GM18858 (cell line): ENCODE measurements around the gene CACNA2D3.

Experiments used
- ATAC-seq: cut with Tn5 transposase; IDR thresholded peaks from one replicate; pipeline ENCODE4 v1.9.1; 2021; ENCODE audit not compliant: unreplicated experiment

CACNA2D3 gene

DNA sequence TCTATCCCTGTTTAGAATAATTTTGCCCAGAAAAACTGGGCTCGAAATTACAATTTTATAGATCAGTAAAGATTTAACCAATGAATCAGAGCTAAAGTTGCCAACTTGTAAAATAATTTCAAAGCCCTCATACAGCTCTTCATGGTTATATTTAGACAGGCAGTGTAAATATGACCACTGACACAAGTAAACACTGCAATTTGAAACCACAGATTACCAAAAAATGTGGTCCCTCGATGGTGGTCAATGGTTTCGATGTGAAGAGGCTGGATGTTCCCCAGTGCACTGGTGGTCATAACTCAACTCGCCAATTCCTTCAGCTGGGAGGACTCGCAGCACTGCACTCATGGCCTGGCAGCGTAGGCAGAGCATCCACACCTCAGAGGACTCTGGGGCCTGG is 776.9 kb downstream of the CACNA2D3 start:
- ATAC-seq, result no peak

DNA sequence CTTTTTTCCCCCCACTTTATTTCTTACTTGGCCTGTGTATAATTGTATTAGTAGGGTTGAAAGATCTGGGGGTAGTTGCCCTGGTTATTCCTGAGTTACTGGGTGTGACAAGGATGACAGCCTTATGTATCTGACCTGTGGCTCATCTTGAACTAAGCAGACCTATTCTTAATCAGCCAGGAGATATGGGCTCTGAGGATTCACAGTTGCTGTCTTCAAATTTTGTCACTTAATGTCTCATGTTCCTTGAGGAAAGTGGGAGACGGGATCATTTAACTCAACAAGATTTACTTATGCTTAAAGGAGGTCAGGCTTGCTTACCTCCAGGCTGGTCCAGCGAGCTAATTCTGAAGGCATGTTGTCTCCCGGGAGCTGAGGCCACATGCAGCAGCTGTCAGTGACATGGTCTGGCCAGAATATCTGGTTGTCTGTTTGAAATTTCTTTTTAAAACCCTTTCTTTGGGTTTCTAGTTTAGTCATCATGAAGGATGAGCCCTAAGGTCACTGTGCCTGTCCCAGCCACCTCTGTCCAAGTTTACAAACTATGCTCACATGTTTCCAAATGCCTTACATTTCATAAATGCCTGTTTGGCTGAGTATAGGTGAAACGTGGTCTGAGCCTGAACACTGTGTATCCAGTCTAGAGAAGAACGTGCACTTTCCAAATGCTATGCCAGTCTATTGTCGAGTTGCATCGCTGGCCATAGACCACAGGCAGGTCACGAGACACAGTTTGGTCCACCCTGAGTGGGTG is 778.7 kb downstream of the CACNA2D3 start:
- ATAC-seq, result no peak

DNA sequence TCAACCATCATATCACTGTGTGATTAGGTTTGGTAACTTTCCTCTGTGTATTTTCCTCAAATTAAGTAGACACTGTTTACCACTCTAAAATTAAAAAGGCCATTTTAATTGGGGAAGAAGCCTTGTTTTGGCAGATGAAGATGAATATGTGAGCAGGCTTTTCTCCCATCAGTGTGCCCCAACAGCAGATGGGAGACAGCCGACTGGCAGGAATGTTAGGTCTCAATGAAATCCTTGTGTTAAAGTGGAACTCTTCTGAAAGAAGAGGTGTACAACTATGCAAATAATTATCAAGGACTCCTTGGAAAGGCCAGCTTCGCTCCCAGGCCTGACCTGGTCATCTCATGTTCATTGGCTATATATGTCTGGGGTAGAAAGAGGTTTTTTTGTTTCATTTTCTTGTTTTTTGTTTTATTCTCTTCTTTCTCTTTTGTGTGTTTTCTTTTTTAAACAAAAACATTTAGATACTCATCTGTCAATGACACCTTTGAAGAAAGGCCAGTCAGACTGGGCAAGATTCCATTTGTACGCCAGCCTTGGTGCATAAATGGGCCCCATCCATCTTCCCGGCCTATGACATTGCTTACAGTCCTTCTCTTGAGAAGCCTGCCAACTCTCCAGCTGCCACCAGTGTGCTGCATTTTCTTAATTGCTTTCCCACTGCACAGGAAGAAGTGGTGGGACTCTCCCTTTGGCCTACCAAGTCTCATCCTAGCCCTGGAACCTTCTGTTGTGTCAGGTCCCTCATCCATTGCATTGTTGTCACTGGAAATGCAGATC is 779.7 kb downstream of the CACNA2D3 start:
- no peak for ATAC-seq

DNA sequence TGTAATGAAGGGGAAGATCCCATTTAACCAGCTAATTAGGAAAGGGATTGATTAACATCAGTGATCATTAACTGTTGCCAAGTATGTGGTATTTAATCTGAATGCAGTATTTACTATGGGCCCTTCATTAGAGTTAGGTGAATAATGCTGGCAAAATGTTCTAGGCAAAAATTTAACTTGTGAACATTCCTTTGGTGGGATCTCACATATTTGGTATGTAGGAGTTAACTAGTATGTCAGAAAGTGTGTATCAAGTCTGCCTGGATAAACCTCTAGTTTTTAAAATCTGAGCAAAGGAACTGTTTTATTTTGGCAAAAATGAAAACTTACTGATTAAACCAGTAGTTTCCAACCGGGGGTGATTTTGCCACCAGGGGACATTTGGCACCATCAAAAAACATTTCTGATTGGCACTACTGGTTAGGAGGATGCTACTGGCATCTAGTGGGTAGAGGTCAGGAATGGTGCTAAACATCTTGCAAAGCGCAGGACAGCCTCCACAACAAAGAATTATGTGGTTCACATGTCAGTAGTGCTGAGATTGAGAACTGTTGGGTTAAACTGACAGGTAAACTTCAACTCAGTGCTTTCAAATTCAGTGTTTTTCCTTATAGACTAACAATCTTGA is 783.0 kb downstream of the CACNA2D3 start:
- no peak for ATAC-seq

DNA sequence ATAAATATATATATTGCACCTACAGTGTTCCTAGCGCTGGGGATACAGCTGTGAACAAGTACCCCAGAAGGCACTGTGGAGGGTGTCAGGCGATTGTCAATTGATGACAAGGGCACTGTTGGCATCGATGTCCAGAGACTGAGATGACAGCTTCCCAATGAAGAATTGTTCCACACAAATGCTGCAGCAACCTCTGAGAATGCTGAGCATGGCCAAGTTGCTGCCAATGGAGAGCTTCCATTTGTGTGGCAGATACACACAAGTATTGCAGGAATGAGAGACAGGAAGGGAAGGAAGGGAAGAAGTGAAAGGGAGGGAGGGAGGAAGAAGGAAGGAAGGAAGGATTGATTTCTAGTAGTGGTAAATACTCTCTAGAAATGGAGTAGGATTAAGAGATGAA is 783.6 kb downstream of the CACNA2D3 start:
- no peak for ATAC-seq

DNA sequence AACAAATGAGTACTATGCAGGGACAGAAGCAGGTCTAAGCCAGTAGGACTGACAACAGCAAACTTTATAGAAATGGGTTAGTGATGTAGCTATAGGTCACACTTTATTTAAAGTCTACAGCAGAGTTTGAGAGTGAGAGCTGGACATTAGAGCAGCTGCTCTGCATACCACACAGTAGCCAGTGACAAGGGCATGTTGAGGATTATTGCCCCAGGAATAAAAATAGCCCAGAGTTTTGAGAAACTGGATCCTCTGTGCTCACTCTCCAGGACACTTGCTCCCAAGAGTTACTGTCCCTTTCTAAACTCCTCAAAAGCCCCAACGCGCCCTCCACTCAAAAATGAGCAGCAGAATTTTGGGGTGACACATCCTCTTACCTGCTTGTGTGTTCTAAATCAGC is 784.4 kb downstream of the CACNA2D3 start:
- ATAC-seq, result no peak

DNA sequence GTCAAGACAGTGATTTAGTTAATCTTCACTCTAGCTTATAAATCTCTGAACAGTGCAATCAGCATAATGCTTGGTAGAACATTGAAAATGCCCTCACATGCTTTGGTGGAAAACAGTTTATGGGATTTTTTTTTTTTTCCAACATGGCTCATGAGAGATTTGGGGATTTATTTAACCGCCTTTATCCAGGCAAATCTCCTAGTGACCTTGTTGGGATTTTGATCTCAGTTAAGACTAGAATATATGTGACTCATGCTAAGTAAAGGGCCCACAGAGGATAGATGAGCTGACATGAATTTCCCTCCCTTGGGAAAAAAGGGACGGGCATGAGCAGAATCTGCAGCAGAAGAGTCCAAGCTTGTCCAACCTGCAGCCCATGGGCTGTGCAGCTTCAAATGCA is 786.8 kb downstream of the CACNA2D3 start:
- ATAC-seq, result no peak

DNA sequence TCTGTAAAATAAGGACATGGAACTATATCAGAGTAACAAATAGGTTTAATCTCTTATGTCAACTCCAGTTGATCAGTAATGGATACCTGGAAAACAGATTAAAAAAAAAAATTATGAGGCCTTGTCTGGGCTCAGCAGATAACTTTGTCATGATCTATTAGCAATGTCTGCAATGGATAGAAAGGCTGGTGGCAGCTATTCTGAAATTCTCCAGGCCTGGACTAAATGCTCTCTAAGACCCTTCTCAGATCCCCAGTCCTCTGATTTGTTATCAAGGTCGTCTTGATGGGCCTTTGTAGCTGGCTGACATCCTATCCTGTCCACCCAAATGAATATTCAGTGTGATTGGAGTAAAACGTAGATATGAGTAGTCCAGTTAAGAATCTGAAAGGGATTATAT is 791.8 kb downstream of the CACNA2D3 start:
- ATAC-seq, result no peak

DNA sequence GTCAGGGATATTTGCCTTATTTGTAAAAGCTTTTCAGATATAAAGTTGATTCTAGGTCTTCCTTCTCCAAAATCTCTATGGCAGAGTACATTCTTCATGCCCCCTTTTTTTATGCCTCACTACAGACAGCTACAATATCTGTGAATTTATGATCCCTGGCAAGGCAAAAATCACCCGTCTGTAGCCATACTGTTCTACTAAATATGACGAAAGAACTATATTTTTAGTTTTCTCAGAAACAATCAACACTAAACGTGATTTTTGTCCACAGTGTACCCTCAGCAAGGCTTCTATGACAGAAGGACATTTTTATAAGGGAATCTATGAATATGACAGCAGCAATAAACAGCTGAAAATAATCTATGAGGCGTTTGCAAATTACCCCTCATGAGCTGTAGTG is 792.8 kb downstream of the CACNA2D3 start:
- no peak for ATAC-seq

DNA sequence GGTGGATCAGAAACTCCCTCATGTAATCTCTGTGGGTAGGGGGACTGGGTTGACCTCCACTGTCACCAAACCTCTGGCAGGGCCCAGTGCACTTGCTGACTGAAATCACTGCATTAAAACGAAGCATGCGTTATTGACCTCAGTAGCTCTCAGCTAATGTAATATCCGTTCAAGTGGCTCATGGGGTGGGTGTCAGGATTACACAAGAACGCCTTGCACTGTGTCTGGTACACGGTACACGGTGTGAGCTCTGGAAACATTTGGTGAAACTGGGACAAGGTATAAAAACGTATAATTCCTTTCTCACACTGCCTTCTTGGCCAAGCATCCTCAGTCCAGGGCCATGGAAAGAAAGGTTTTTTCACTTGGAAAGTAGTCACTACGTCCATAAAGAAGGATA is 793.6 kb downstream of the CACNA2D3 start:
- ATAC-seq, result no peak

DNA sequence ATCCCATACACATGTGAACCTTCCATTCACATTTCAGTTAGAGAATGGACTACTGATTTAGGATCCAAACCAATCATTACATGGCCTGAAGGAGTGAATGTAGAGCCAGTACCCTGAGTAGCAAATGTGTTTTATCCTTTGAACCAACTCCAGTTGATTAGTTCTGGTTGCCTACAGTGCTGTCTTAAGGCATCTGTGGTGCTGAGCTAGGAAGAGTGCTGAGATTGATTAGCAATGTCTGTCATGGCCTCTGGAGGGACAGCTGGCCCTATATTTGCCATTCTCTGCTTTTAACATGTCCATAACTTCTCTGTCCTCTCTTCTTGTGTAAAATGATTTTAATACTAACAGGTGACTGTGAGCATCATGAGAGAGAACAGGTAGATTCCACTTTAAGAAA is 794.4 kb downstream of the CACNA2D3 start:
- no peak for ATAC-seq

DNA sequence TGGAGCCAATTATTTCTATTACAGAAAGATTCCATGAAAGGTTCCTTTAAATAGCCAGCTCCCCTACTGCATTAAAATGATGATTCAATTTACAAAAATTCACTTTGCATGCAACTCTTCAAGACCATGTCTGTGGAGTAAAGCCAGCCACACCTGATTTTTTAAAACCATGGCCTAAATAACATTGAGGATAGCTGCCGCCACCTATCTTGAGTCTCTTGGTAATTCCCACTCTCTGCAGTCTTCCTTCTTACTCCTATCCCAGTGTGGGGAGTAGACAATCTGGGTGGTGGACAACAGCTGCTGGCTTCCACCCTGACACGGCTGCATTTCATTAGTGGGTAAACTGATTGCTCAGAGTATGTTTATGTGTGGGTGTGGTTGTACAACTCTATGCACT is 794.8 kb downstream of the CACNA2D3 start:
- no peak for ATAC-seq

DNA sequence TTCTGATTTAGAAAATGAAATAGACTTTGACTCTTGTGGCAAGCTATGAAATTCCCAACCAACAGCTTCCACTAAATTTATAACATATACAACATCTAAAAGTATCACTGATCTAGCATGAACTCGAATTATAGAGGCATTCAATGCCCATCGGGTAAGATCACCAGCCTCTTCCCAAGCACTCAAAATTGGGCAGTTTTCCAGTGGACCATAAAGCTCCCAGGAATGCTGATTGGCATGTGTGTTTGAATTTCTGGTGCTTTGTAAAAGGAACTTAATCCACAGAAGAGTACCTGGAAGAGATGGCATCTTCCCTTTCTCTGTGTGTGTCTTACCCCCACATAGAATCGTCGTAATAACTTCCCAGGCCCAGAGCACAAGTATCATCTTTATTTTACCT is 795.5 kb downstream of the CACNA2D3 start:
- ATAC-seq, result no peak

DNA sequence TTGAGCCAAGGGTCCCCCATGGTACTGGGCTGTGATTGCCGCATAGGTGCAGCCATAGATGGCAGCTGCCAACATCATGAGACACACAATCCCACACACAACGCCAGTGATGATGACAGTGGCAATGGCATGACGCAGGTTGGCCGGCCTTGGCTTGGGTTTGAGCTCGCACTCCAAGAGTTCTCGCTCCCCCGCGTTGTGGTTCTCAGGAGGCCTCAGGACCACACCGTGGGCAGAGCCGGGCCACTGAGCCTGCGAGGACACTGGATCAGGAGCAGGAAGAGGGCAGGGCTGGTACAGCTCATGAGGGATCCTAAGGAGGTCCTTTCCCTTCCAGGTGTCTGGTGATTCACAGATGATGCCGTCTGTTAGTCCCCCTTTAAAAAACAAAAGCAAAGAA is 796.2 kb downstream of the CACNA2D3 start:
- no peak for ATAC-seq

DNA sequence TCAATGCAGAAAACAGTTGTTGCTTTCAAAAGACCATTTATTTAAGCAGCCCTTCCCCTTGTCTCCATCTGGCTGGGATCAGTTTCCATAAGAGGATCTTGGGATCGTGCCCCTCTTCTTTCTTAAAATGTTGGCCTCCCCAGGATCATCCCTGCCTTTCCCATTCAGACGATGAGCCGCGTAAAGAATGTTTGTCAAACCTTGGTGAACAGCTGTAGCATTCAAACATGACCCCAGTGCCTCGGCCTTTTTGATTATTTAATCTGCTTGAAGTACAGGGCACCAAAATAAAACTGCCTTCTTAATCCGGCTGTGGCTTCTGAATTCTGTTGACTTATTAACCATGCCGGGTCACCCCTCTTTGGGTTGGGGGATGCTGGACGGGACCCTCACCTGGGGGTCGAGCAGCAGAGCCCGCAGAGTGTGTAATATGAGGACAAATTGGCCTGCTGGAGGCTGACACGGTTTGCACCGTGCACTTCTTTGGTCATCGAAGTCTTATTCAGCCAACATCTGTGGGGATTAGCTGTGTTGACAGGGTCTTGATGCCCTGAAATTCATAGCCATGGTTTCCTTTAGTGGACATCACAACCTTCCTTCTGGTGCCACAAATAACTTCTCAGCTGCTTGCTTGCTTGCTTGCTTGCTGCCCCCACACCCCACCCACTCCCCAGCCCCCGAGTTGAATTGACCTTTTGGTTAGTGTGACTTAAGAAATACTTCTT is 805.9 kb downstream of the CACNA2D3 start, which contains the start of gene LRTM1:
LRTM1 (minus strand) TSS at position 14 of the 725 bp plus-strand sequence. CDS start 148 bp downstream, outside the sequence.
- no peak for ATAC-seq

DNA sequence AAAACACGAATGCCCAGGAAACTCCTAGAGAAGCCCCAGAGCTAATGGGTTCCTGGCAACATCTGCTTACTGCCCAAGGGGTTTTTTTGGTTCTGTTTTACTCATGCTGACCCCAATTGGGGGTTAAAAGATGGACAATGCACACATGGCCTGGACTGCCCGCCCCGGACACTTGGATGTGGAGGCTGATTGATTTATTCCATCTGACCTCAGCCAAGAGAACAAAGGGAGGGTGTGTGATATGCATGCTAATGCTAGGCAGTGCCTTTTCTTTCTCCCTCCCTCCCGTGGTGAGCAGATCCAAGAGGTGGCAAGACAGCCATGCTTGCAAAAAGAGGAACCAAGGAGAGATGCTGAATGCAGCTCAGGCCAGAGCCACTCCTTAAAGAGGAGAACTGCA is 808.8 kb downstream of the CACNA2D3 start:
- ATAC-seq, result no peak

DNA sequence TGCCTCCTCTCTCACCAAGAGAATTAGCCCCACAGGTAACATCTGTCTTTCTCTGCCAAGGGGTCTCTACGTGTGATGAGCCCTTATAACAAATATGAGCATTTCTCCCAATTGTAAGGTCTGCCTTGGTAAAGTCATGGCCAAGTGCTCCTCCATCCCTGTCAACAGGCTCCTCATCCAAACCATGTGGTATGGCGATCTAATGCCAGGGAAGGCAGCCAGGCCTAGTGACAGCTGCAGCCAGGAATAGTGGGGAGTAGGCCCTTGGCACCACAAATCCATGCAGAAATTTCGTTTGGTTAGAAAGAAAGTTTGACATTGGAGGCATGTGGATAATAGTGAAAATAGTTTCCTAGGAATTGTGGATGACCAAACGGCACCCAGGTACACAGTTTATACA is 810.3 kb downstream of the CACNA2D3 start:
- no peak for ATAC-seq

DNA sequence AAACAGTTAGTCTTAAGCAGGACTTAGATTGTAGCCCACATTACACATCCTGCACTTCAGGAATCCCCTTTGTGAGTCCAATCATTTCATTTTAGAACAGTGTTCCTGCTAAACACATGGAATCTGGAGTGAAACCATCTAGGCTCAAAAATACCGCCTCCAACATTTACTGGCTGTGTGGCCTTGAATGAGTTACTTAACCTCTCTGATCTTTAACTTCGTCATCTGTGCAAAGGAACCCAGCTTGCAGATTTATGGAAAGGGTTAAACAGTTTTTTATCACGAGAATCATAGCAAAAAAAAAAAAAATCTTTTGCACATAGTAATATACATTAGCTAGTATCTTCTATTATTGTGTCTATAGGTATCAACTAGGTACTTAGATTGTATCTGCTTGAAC is 813.5 kb downstream of the CACNA2D3 start:
- no peak for ATAC-seq

DNA sequence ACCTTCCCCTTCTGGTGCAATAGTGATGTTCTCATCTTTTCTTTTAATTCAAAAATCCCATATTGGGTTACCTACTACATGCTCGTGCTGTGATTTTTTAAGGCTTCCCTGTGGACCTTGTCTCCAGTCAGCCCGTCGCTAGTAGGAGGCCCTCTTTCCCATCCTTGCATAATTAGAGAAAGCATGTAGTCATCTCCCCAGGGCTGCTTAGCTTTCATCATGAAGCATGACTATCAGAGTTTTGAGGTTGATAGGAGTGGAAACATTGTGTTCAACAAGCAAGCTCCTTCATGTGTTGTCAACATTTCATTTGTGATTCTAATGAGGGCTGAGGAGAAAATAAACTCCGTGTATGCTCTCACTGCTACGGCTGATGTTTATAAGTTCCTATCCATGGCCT is 814.2 kb downstream of the CACNA2D3 start:
- no peak for ATAC-seq

DNA sequence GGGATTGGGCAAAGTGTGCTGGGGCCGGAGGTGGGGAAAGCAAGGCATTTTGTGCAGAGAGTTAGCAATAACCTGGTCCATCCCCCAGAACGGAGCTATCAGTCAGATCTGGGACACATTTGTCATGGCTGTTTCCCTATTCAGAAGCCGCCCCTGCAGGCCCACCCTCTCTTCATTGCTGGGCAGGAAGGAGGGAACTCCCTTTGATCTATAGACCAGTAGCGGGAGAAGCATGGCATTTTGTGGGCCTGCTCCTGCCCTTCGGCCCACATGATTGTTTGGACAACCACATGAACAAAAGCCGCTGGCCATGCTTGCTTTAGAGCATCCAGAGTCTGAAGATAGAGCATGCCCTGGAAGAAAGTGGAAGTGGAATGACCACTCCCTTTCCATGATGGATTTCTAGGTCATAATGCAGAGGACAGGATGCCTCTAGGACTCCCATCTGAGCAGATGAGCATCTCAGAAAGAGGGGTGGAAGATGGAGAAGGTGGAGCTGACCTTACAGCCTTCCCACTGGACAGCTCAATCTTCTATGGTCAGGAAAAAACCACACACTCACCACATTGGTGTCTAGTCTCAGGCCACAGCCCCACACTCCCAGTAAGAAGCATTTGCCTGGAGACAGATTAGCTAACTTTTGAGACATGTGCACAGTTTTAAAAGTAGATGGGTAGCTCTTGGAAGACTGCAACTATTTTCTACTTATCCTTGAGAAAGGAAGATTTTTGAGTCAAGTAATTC is 817.4 kb downstream of the CACNA2D3 start:
- ATAC-seq, result no peak

DNA sequence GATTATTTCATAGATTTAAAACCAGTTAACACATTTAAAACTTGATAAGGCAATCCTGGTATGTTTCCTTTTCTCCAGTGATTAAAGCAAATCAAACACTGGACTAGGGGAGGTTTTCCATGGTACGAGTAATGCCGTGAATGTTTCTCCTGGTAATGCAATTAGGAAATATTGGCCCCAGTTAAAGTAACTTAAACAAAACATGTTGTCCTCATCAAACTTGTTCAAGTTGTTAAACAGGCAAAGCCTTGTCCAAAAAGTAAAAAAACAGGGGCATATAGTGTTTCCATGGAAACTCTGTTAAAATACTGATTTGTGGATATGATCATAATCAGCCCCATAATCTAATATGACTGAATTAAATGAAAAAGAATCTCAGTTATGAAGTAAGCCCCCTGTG is 818.6 kb downstream of the CACNA2D3 start:
- no peak for ATAC-seq
